GM12874 (cell line): ENCODE measurements around the gene DHRS1.

Experiments used
- CTCF ChIP-seq: IDR thresholded peaks from 2 replicates; pipeline ENCODE4 v1.5.1; 2011; ENCODE audit warnings: low read depth, mild to moderate bottlenecking, control low read depth, low read length, moderate library complexity; ENCODE audit not compliant: insufficient read depth

DHRS1 gene

GRCh38 chr14:24292118-24292807, 7.3 kb downstream of the DHRS1 start:
- TF ChIP-seq CTCF = no peak

- TF ChIP-seq CTCF = no peak
Observed at GRCh38 chr14:24291446-24292117, 8.0 kb downstream of the DHRS1 start.

- no peak for TF ChIP-seq CTCF
Observed at GRCh38 chr14:24290746-24291145, 8.8 kb downstream of the DHRS1 start.

GRCh38 chr14:24289649-24290280, 9.8 kb downstream of the DHRS1 start:
- no peak for TF ChIP-seq CTCF

- TF ChIP-seq CTCF = no peak
Observed at GRCh38 chr14:24286996-24287395, 12.6 kb downstream of the DHRS1 start.

- TF ChIP-seq CTCF = no peak
Observed at GRCh38 chr14:24285351-24285750, 14.2 kb downstream of the DHRS1 start.

GRCh38 chr14:24284501-24285035, 15.0 kb downstream of the DHRS1 start:
- no peak for TF ChIP-seq CTCF
